22Rv1 (cell line): ENCODE data around the gene OSTC.

Source experiments
- CTCF ChIP-seq: fragments of 450-650 bp; IDR thresholded peaks from 2 replicates; pipeline ENCODE4 v1.5.1; 2017; ENCODE audit warnings: mild to moderate bottlenecking
- ZFX ChIP-seq: fragments of 450-650 bp; IDR thresholded peaks from 2 replicates; pipeline ENCODE4 v1.6.1; 2017; ENCODE audit warnings: antibody characterized with exemption, borderline replicate concordance

GRCh38 chr4:108626056-108626455 lies 24.3 kb upstream of the OSTC start:
- TF ChIP-seq CTCF = no peak
- no peak for TF ChIP-seq ZFX
